NCI-H187 treated with DMSO at 0.1 percent for 48 hours (cell line): Measurements from ENCODE around the gene GET3.
"Not testable (repeated sequence)": the region's sequence is repeated elsewhere in the genome, so short reads cannot be mapped to it uniquely, and the experiment has no call there.

Experiments
- DNase-seq: peaks from one replicate; lab custom pipeline; 2025; lab: John Stamatoyannopoulos, UW

Gene GET3

GRCh38 chr19:12715929-12716328, 21.4 kb upstream of the GET3 start:
- DNase-seq: no peak

GRCh38 chr19:12720296-12720695, 17.0 kb upstream of the GET3 start:
- no peak for DNase-seq

GRCh38 chr19:12720851-12721655, 16.2 kb upstream of the GET3 start:
- no peak for DNase-seq

GRCh38 chr19:12721656-12722565, 15.4 kb upstream of the GET3 start:
- DNase-seq: no peak

GRCh38 chr19:12722566-12723380, 14.5 kb upstream of the GET3 start:
- peak; percentile 78 for DNase-seq

GRCh38 chr19:12723381-12723640, 14.0 kb upstream of the GET3 start:
- DNase-seq: no peak

- no peak for DNase-seq
Measured at GRCh38 chr19:12723641-12724426, 13.5 kb upstream of the GET3 start, which contains the start of gene TNPO2. TNPO2 (minus strand) TSS chr19:12723932; CDS start chr19:12720977, 2,955 bp downstream.

GRCh38 chr19:12725612-12726011, 11.7 kb upstream of the GET3 start:
- DNase-seq: not testable (repeated sequence)

GRCh38 chr19:12726988-12727316, 10.3 kb upstream of the GET3 start:
- no peak for DNase-seq

GRCh38 chr19:12727745-12728433, 9.4 kb upstream of the GET3 start:
- no peak for DNase-seq

GRCh38 chr19:12730064-12730463, 7.2 kb upstream of the GET3 start:
- no peak for DNase-seq

GRCh38 chr19:12731337-12731736, 6.0 kb upstream of the GET3 start:
- DNase-seq: no peak

GRCh38 chr19:12733369-12734214, 3.7 kb upstream of the GET3 start:
- DNase-seq: no peak

- no peak for DNase-seq
Measured at GRCh38 chr19:12737835-12738351, 596 bp downstream of the GET3 start.

- no peak for DNase-seq
Measured at GRCh38 chr19:12745166-12745897, 8.0 kb downstream of the GET3 start.

- DNase-seq: no peak
Measured at GRCh38 chr19:12748489-12748888, 11.2 kb downstream of the GET3 start.

GRCh38 chr19:12749938-12750521, 12.7 kb downstream of the GET3 start:
- DNase-seq: no peak

- no peak for DNase-seq
Measured at GRCh38 chr19:12750851-12751250, 13.6 kb downstream of the GET3 start.

- DNase-seq: no peak
Measured at GRCh38 chr19:12751635-12752034, 14.3 kb downstream of the GET3 start, which contains the start of gene BEST2. BEST2 (plus strand) TSS chr19:12751791; CDS start chr19:12752593, 802 bp downstream.
